Activated T-helper 2 cell treated with anti-CD3 and anti-CD28 coated beads, Interferon-gamma antibody, Interleukin-2, Interleukin-4, amounts not matched to agents 10 μg/mL and 5 μg/mL and 100 μg/mL, durations not matched to agents 14 hours and 24 hours and 36 hours (primary cell): ENCODE results near the gene NRIP1. TPM values are rescaled to one million over a fixed set of nuclear protein-coding genes. Genes with fewer than 3 reads are reported as not detected.

ENCODE experiments used
- DNase-seq: peaks from one replicate; pipeline ENCODE4 v3.0.0; 2021; ENCODE audit warnings: low spot score
- H3K27ac Mint-ChIP-seq: one replicate; pipeline ENCODE4 v1.8.0; 2021; ENCODE audit warnings: mixed read lengths
- H3K27me3 Mint-ChIP-seq: one replicate; pipeline ENCODE4 v1.8.0; 2021; ENCODE audit warnings: low read depth, mixed read lengths
- H3K36me3 Mint-ChIP-seq: one replicate; pipeline ENCODE4 v1.8.0; 2021; ENCODE audit warnings: low read depth, mixed read lengths
- H3K4me1 Mint-ChIP-seq: one replicate; pipeline ENCODE4 v1.8.0; 2021; ENCODE audit warnings: low read depth, mixed read lengths
- H3K4me3 Mint-ChIP-seq: one replicate; pipeline ENCODE4 v1.8.0; 2021; ENCODE audit warnings: low read depth, mild to moderate bottlenecking, moderate library complexity, mixed read lengths
- H3K9me3 Mint-ChIP-seq: one replicate; pipeline ENCODE4 v1.8.0; 2021; ENCODE audit warnings: mixed read lengths
- intact Hi-C: fragments of 100-400 bp; cut with micrococcal nuclease; formaldehyde crosslinking; loops from one replicate; pipeline ENCODE4 v1.15.1; 2023
- total RNA-seq: library from RNA; stranded (reverse); gene quantifications from 2 replicates; pipeline ENCODE4 v1.2.3, GENCODE V29; 2022

NRIP1 gene
- total RNA-seq, 1 donor from 2014 or later: 7.9 TPM

- Mint-ChIP-seq H3K27me3 (peaks cover 45% of the 10 kb centered on the region), H3K36me3 (no peaks in the 10 kb centered on the region), H3K27ac (peak overlapping the region; percentile 57), H3K9me3 (no peaks in the 10 kb centered on the region), H3K4me3 (peak overlapping the region; percentile 82), H3K4me1 (peaks cover 47% of the 10 kb centered on the region)
- no peak for DNase-seq
- intact Hi-C loops: loop anchor here (2.0 to 10.0 kb wide), 7 partner anchors 198 to 1038 kb away; no protein-coding TSS in a partner anchor
Observed at GRCh38 chr21:15063081-15063813, 1.6 kb downstream of the NRIP1 start.

- peak overlapping the region; percentile 82 for H3K4me3 Mint-ChIP-seq
- H3K27me3 Mint-ChIP-seq: peaks cover 39% of the 10 kb centered on the region
- H3K36me3 Mint-ChIP-seq: no peaks in the 10 kb centered on the region
- H3K27ac Mint-ChIP-seq: no peak overlapping the region
- intact Hi-C loops: loop anchor here (2.0 to 10.0 kb wide), 7 partner anchors 198 to 1038 kb away; no protein-coding TSS in a partner anchor
- H3K4me1 Mint-ChIP-seq: peaks cover 52% of the 10 kb centered on the region
- DNase-seq: no peak
- no peaks in the 10 kb centered on the region for H3K9me3 Mint-ChIP-seq
Observed at GRCh38 chr21:15062606-15062965, 2.2 kb downstream of the NRIP1 start.

- no peak for DNase-seq
- Mint-ChIP-seq H3K27me3 (peaks cover 33% of the 10 kb centered on the region), H3K4me1 (peaks cover 58% of the 10 kb centered on the region), H3K9me3 (no peaks in the 10 kb centered on the region), H3K4me3 (no peak overlapping the region), H3K27ac (no peak overlapping the region), H3K36me3 (no peaks in the 10 kb centered on the region)
- intact Hi-C loops: loop anchor here (2.0 to 10.0 kb wide), 7 partner anchors 197 to 1037 kb away; no protein-coding TSS in a partner anchor
Observed at GRCh38 chr21:15061747-15062605, 2.8 kb downstream of the NRIP1 start.

GRCh38 chr21:15061279-15061678 lies 3.5 kb downstream of the NRIP1 start:
- H3K27ac Mint-ChIP-seq: no peak overlapping the region
- H3K9me3 Mint-ChIP-seq: no peaks in the 10 kb centered on the region
- H3K36me3 Mint-ChIP-seq: no peaks in the 10 kb centered on the region
- H3K27me3 Mint-ChIP-seq: peaks cover 33% of the 10 kb centered on the region
- DNase-seq: no peak
- H3K4me3 Mint-ChIP-seq: no peak overlapping the region
- H3K4me1 Mint-ChIP-seq: peaks cover 62% of the 10 kb centered on the region
- intact Hi-C loops: loop anchor here (5.0 to 10.0 kb wide), 6 partner anchors 196 to 1036 kb away; no protein-coding TSS in a partner anchor

GRCh38 chr21:15060543-15061175 lies 4.1 kb downstream of the NRIP1 start:
- H3K36me3 Mint-ChIP-seq: no peaks in the 10 kb centered on the region
- DNase-seq: no peak
- H3K4me3 Mint-ChIP-seq: no peak overlapping the region
- H3K27ac Mint-ChIP-seq: no peak overlapping the region
- peaks cover 56% of the 10 kb centered on the region for H3K4me1 Mint-ChIP-seq
- peaks cover 32% of the 10 kb centered on the region for H3K27me3 Mint-ChIP-seq
- intact Hi-C loops: loop anchor here (5.0 to 10.0 kb wide), 6 partner anchors 196 to 1036 kb away; no protein-coding TSS in a partner anchor
- no peaks in the 10 kb centered on the region for H3K9me3 Mint-ChIP-seq

- H3K4me3 Mint-ChIP-seq: no peak overlapping the region
- H3K4me1 Mint-ChIP-seq: peaks cover 56% of the 10 kb centered on the region
- DNase-seq: no peak
- peaks cover 32% of the 10 kb centered on the region for H3K27me3 Mint-ChIP-seq
- H3K27ac Mint-ChIP-seq: no peak overlapping the region
- H3K9me3 Mint-ChIP-seq: no peaks in the 10 kb centered on the region
- H3K36me3 Mint-ChIP-seq: no peaks in the 10 kb centered on the region
- intact Hi-C loops: no loop called here
Observed at GRCh38 chr21:15059397-15059796, 5.4 kb downstream of the NRIP1 start.

GRCh38 chr21:15058854-15059263 lies 5.9 kb downstream of the NRIP1 start:
- intact Hi-C loops: no loop called here
- Mint-ChIP-seq H3K4me3 (peak overlapping the region; percentile 40), H3K36me3 (no peaks in the 10 kb centered on the region), H3K4me1 (peaks cover 58% of the 10 kb centered on the region), H3K27ac (no peak overlapping the region), H3K27me3 (peaks cover 32% of the 10 kb centered on the region), H3K9me3 (no peaks in the 10 kb centered on the region)
- no peak for DNase-seq

- Mint-ChIP-seq H3K36me3 (no peaks in the 10 kb centered on the region), H3K4me1 (peaks cover 49% of the 10 kb centered on the region), H3K9me3 (no peaks in the 10 kb centered on the region), H3K4me3 (no peak overlapping the region), H3K27me3 (peaks cover 21% of the 10 kb centered on the region), H3K27ac (no peak overlapping the region)
- intact Hi-C loops: no loop called here
- no peak for DNase-seq
Observed at GRCh38 chr21:15057285-15057684, 7.5 kb downstream of the NRIP1 start.

DNA sequence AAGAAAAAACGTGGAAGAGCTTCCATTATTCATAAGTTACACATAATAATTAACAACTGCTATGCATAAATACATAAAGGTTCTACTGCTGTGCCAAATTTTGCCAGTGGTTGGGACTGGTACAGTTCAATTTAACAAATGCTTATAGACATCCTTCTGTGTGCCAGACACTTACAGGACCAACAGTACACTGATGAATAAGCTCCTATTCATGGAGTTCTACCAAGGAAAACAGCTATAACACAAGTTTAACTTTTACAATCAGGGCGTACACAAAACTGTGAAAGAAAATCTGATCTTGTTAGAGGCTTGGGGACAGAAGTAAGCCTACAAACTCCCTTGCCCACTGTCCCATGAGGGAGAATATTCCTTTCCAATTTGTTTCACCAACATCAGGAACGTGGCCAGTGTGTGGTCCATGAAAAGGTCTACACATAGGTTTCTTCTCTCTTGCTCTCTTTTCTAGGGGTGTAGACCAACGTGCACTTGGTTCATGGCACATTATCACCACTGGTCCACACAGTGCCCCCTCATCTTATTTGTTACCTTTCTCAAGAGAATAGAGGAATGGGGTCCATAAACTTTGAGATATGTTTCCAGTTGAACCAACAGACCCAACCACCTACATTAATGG lies 10.1 kb downstream of the NRIP1 start:
- H3K9me3 Mint-ChIP-seq: no peaks in the 10 kb centered on the region
- no peak overlapping the region for H3K27ac Mint-ChIP-seq
- H3K4me3 Mint-ChIP-seq: no peak overlapping the region
- no peak for DNase-seq
- no peaks in the 10 kb centered on the region for H3K36me3 Mint-ChIP-seq
- peaks cover 2% of the 10 kb centered on the region for H3K27me3 Mint-ChIP-seq
- H3K4me1 Mint-ChIP-seq: peaks cover 59% of the 10 kb centered on the region
- intact Hi-C loops: loop anchor here (5.0 kb wide), 2 partner anchors 52 to 152 kb away; no protein-coding TSS in a partner anchor

GRCh38 chr21:15054089-15054488 lies 10.7 kb downstream of the NRIP1 start:
- DNase-seq: no peak
- Mint-ChIP-seq H3K9me3 (no peaks in the 10 kb centered on the region), H3K36me3 (no peaks in the 10 kb centered on the region), H3K4me3 (no peak overlapping the region), H3K27me3 (peaks cover under 1% of the 10 kb centered on the region), H3K27ac (no peak overlapping the region), H3K4me1 (peaks cover 58% of the 10 kb centered on the region)
- intact Hi-C loops: loop anchor here (5.0 kb wide), 2 partner anchors 52 to 152 kb away; no protein-coding TSS in a partner anchor

GRCh38 chr21:15053500-15053899 lies 11.3 kb downstream of the NRIP1 start:
- H3K27me3 Mint-ChIP-seq: no peaks in the 10 kb centered on the region
- H3K4me3 Mint-ChIP-seq: no peak overlapping the region
- H3K4me1 Mint-ChIP-seq: peaks cover 53% of the 10 kb centered on the region
- no peak overlapping the region for H3K27ac Mint-ChIP-seq
- intact Hi-C loops: loop anchor here (2.0 to 5.0 kb wide), 3 partner anchors 13 to 151 kb away; no protein-coding TSS in a partner anchor
- no peaks in the 10 kb centered on the region for H3K9me3 Mint-ChIP-seq
- no peaks in the 10 kb centered on the region for H3K36me3 Mint-ChIP-seq
- DNase-seq: no peak

DNA sequence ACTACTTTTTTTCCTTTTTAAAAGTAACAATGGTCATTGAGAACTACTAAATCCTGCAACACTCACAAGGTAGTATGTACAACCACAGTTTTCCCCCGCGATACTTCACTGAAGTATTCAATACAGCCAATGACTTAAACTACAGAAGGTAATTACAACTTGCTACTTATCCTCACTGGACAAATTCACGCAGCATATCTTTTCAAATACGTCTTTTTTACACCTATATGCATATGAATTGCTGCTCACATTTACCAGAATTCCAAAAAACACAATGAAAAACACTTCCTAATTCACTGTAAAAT lies 12.4 kb downstream of the NRIP1 start:
- no peaks in the 10 kb centered on the region for H3K27me3 Mint-ChIP-seq
- no peak for DNase-seq
- H3K4me1 Mint-ChIP-seq: peaks cover 45% of the 10 kb centered on the region
- H3K9me3 Mint-ChIP-seq: no peaks in the 10 kb centered on the region
- H3K4me3 Mint-ChIP-seq: peak overlapping the region; percentile 67
- intact Hi-C loops: loop anchor here (2.0 to 5.0 kb wide), 3 partner anchors 14 to 150 kb away; no protein-coding TSS in a partner anchor
- H3K27ac Mint-ChIP-seq: no peak overlapping the region
- H3K36me3 Mint-ChIP-seq: no peaks in the 10 kb centered on the region
